Measurements from ENCODE around the gene DLGAP1. TPM values are rescaled to one million over a fixed set of nuclear protein-coding genes. Genes with fewer than 3 reads are reported as not detected.
"Not testable (repeated sequence)": the region's sequence is repeated elsewhere in the genome, so short reads cannot be mapped to it uniquely, and the experiment has no call there.

Gene DLGAP1
- total and polyA plus RNA-seq, 2 donors: 0.24 to 0.41 TPM

GRCh38 chr18:4311945-4312344 is 143.2 kb downstream of the DLGAP1 start:
- H3K9me3 ChIP-seq (ENCODE audit: control insufficient read depth in 2 of 2, insufficient read depth in 1 of 2, low read length in 1 of 2); H3K4me1 ChIP-seq (ENCODE audit: control insufficient read depth in 2 of 2, insufficient read depth in 2 of 2, low read length in 2 of 2); H3K27ac ChIP-seq (ENCODE audit: low read depth in 1 of 2, low read length in 1 of 2); H3K36me3 ChIP-seq (ENCODE audit: control insufficient read depth in 2 of 2, insufficient read depth in 2 of 2, low read length in 1 of 2); DNase-seq (ENCODE audit: low read depth in 6 of 9, low spot score in 9 of 9); H3K27me3 ChIP-seq (ENCODE audit: control insufficient read depth in 2 of 2, insufficient read depth in 1 of 2, low read length in 1 of 2); H3K4me3 ChIP-seq (ENCODE audit: low read length in 2 of 2): not testable (repeated sequence)
- 92% methylated on average over 4 of the region's 4 CpGs for WGBS

GRCh38 chr18:4311136-4311535 is 144.0 kb downstream of the DLGAP1 start:
- no peaks in the 10 kb centered on the region for H3K36me3 ChIP-seq (ENCODE audit: control insufficient read depth in 2 of 2, insufficient read depth in 2 of 2, low read length in 1 of 2)
- H3K4me3 ChIP-seq (ENCODE audit: low read length in 2 of 2): no peak overlapping the region
- H3K27me3 ChIP-seq (ENCODE audit: control insufficient read depth in 2 of 2, insufficient read depth in 1 of 2, low read length in 1 of 2): no peaks in the 10 kb centered on the region
- no peaks in the 10 kb centered on the region for H3K4me1 ChIP-seq (ENCODE audit: control insufficient read depth in 2 of 2, insufficient read depth in 2 of 2, low read length in 2 of 2)
- no peak for DNase-seq (ENCODE audit: low read depth in 6 of 9, low spot score in 9 of 9)
- WGBS: 98% methylated on average over 1 of the region's 1 CpG
- no peaks in the 10 kb centered on the region for H3K9me3 ChIP-seq (ENCODE audit: control insufficient read depth in 2 of 2, insufficient read depth in 1 of 2, low read length in 1 of 2)
- no peak overlapping the region for H3K27ac ChIP-seq (ENCODE audit: low read depth in 1 of 2, low read length in 1 of 2)

GRCh38 chr18:4309227-4309626 is 145.9 kb downstream of the DLGAP1 start:
- H3K36me3 ChIP-seq (ENCODE audit: control insufficient read depth in 2 of 2, insufficient read depth in 2 of 2, low read length in 1 of 2): no peaks in the 10 kb centered on the region
- 88% methylated on average over 5 of the region's 5 CpGs for WGBS
- H3K27ac ChIP-seq (ENCODE audit: low read depth in 1 of 2, low read length in 1 of 2): no peak overlapping the region
- no peaks in the 10 kb centered on the region for H3K9me3 ChIP-seq (ENCODE audit: control insufficient read depth in 2 of 2, insufficient read depth in 1 of 2, low read length in 1 of 2)
- no peaks in the 10 kb centered on the region for H3K27me3 ChIP-seq (ENCODE audit: control insufficient read depth in 2 of 2, insufficient read depth in 1 of 2, low read length in 1 of 2)
- no peak for DNase-seq (ENCODE audit: low read depth in 6 of 9, low spot score in 9 of 9)
- no peaks in the 10 kb centered on the region for H3K4me1 ChIP-seq (ENCODE audit: control insufficient read depth in 2 of 2, insufficient read depth in 2 of 2, low read length in 2 of 2)
- H3K4me3 ChIP-seq (ENCODE audit: low read length in 2 of 2): no peak overlapping the region

GRCh38 chr18:4308576-4308975 is 146.5 kb downstream of the DLGAP1 start:
- Histone ChIP-seq H3K27me3 (ENCODE audit: control insufficient read depth in 2 of 2, insufficient read depth in 1 of 2, low read length in 1 of 2) (no peaks in the 10 kb centered on the region), H3K36me3 (ENCODE audit: control insufficient read depth in 2 of 2, insufficient read depth in 2 of 2, low read length in 1 of 2) (no peaks in the 10 kb centered on the region), H3K27ac (ENCODE audit: low read depth in 1 of 2, low read length in 1 of 2) (no peak overlapping the region), H3K4me1 (ENCODE audit: control insufficient read depth in 2 of 2, insufficient read depth in 2 of 2, low read length in 2 of 2) (no peaks in the 10 kb centered on the region), H3K9me3 (ENCODE audit: control insufficient read depth in 2 of 2, insufficient read depth in 1 of 2, low read length in 1 of 2) (no peaks in the 10 kb centered on the region), H3K4me3 (ENCODE audit: low read length in 2 of 2) (no peak overlapping the region)
- WGBS: 85% methylated on average over 5 of the region's 5 CpGs
- no peak for DNase-seq (ENCODE audit: low read depth in 6 of 9, low spot score in 9 of 9)

- Histone ChIP-seq H3K27ac (ENCODE audit: low read depth in 1 of 2, low read length in 1 of 2) (no peak overlapping the region), H3K36me3 (ENCODE audit: control insufficient read depth in 2 of 2, insufficient read depth in 2 of 2, low read length in 1 of 2) (no peaks in the 10 kb centered on the region), H3K27me3 (ENCODE audit: control insufficient read depth in 2 of 2, insufficient read depth in 1 of 2, low read length in 1 of 2) (no peaks in the 10 kb centered on the region), H3K4me1 (ENCODE audit: control insufficient read depth in 2 of 2, insufficient read depth in 2 of 2, low read length in 2 of 2) (no peaks in the 10 kb centered on the region), H3K4me3 (ENCODE audit: low read length in 2 of 2) (no peak overlapping the region), H3K9me3 (ENCODE audit: control insufficient read depth in 2 of 2, insufficient read depth in 1 of 2, low read length in 1 of 2) (no peaks in the 10 kb centered on the region)
- no peak for DNase-seq (ENCODE audit: low read depth in 6 of 9, low spot score in 9 of 9)
Measured at GRCh38 chr18:4299395-4299794, 155.7 kb downstream of the DLGAP1 start.

GRCh38 chr18:4293337-4293736 is 161.8 kb downstream of the DLGAP1 start:
- Histone ChIP-seq H3K9me3 (ENCODE audit: control insufficient read depth in 2 of 2, insufficient read depth in 1 of 2, low read length in 1 of 2) (no peaks in the 10 kb centered on the region), H3K36me3 (ENCODE audit: control insufficient read depth in 2 of 2, insufficient read depth in 2 of 2, low read length in 1 of 2) (no peaks in the 10 kb centered on the region), H3K4me1 (ENCODE audit: control insufficient read depth in 2 of 2, insufficient read depth in 2 of 2, low read length in 2 of 2) (no peaks in the 10 kb centered on the region), H3K27me3 (ENCODE audit: control insufficient read depth in 2 of 2, insufficient read depth in 1 of 2, low read length in 1 of 2) (no peaks in the 10 kb centered on the region), H3K27ac (ENCODE audit: low read depth in 1 of 2, low read length in 1 of 2) (no peak overlapping the region), H3K4me3 (ENCODE audit: low read length in 2 of 2) (no peak overlapping the region)
- no peak for DNase-seq (ENCODE audit: low read depth in 6 of 9, low spot score in 9 of 9)
- 96% methylated on average over 1 of the region's 1 CpG for WGBS

GRCh38 chr18:4292696-4293095 is 162.4 kb downstream of the DLGAP1 start:
- H3K4me1 ChIP-seq (ENCODE audit: control insufficient read depth in 2 of 2, insufficient read depth in 2 of 2, low read length in 2 of 2): no peaks in the 10 kb centered on the region
- 90% methylated on average over 2 of the region's 2 CpGs for WGBS
- no peak for DNase-seq (ENCODE audit: low read depth in 6 of 9, low spot score in 9 of 9)
- no peaks in the 10 kb centered on the region for H3K36me3 ChIP-seq (ENCODE audit: control insufficient read depth in 2 of 2, insufficient read depth in 2 of 2, low read length in 1 of 2)
- no peak overlapping the region for H3K4me3 ChIP-seq (ENCODE audit: low read length in 2 of 2)
- H3K27me3 ChIP-seq (ENCODE audit: control insufficient read depth in 2 of 2, insufficient read depth in 1 of 2, low read length in 1 of 2): no peaks in the 10 kb centered on the region
- H3K9me3 ChIP-seq (ENCODE audit: control insufficient read depth in 2 of 2, insufficient read depth in 1 of 2, low read length in 1 of 2): no peaks in the 10 kb centered on the region
- H3K27ac ChIP-seq (ENCODE audit: low read depth in 1 of 2, low read length in 1 of 2): no peak overlapping the region

- not testable (repeated sequence) for H3K9me3 ChIP-seq (ENCODE audit: control insufficient read depth in 2 of 2, insufficient read depth in 1 of 2, low read length in 1 of 2); DNase-seq (ENCODE audit: low read depth in 6 of 9, low spot score in 9 of 9)
- WGBS: 94% methylated on average over 3 of the region's 3 CpGs
Measured at GRCh38 chr18:4287340-4287739, 167.8 kb downstream of the DLGAP1 start.

GRCh38 chr18:4286256-4286655 is 168.9 kb downstream of the DLGAP1 start:
- H3K36me3 ChIP-seq (ENCODE audit: control insufficient read depth in 2 of 2, insufficient read depth in 2 of 2, low read length in 1 of 2): no peaks in the 10 kb centered on the region
- H3K9me3 ChIP-seq (ENCODE audit: control insufficient read depth in 2 of 2, insufficient read depth in 1 of 2, low read length in 1 of 2): no peaks in the 10 kb centered on the region
- H3K4me1 ChIP-seq (ENCODE audit: control insufficient read depth in 2 of 2, insufficient read depth in 2 of 2, low read length in 2 of 2): no peaks in the 10 kb centered on the region
- no peak overlapping the region for H3K27ac ChIP-seq (ENCODE audit: low read depth in 1 of 2, low read length in 1 of 2)
- no peaks in the 10 kb centered on the region for H3K27me3 ChIP-seq (ENCODE audit: control insufficient read depth in 2 of 2, insufficient read depth in 1 of 2, low read length in 1 of 2)
- 83% methylated on average over 5 of the region's 5 CpGs for WGBS
- DNase-seq (ENCODE audit: low read depth in 6 of 9, low spot score in 9 of 9): no peak
- H3K4me3 ChIP-seq (ENCODE audit: low read length in 2 of 2): no peak overlapping the region

More at GRCh38 chr18:4287340-4287739, 167.8 kb downstream of the DLGAP1 start:
- not testable (repeated sequence) for H3K36me3 ChIP-seq (ENCODE audit: control insufficient read depth in 2 of 2, insufficient read depth in 2 of 2, low read length in 1 of 2); H3K27ac ChIP-seq (ENCODE audit: low read depth in 1 of 2, low read length in 1 of 2); H3K4me3 ChIP-seq (ENCODE audit: low read length in 2 of 2); H3K4me1 ChIP-seq (ENCODE audit: control insufficient read depth in 2 of 2, insufficient read depth in 2 of 2, low read length in 2 of 2); H3K27me3 ChIP-seq (ENCODE audit: control insufficient read depth in 2 of 2, insufficient read depth in 1 of 2, low read length in 1 of 2)

GRCh38 chr18:4285525-4285924 is 169.6 kb downstream of the DLGAP1 start:
- H3K4me1 ChIP-seq (ENCODE audit: control insufficient read depth in 2 of 2, insufficient read depth in 2 of 2, low read length in 2 of 2): no peaks in the 10 kb centered on the region
- WGBS: 78% methylated on average over 3 of the region's 3 CpGs

More at GRCh38 chr18:4285525-4285924, 169.6 kb downstream of the DLGAP1 start:
- DNase-seq (ENCODE audit: low read depth in 6 of 9, low spot score in 9 of 9): no peak
- Histone ChIP-seq H3K9me3 (ENCODE audit: control insufficient read depth in 2 of 2, insufficient read depth in 1 of 2, low read length in 1 of 2) (no peaks in the 10 kb centered on the region), H3K36me3 (ENCODE audit: control insufficient read depth in 2 of 2, insufficient read depth in 2 of 2, low read length in 1 of 2) (no peaks in the 10 kb centered on the region), H3K27ac (ENCODE audit: low read depth in 1 of 2, low read length in 1 of 2) (no peak overlapping the region), H3K27me3 (ENCODE audit: control insufficient read depth in 2 of 2, insufficient read depth in 1 of 2, low read length in 1 of 2) (no peaks in the 10 kb centered on the region), H3K4me3 (ENCODE audit: low read length in 2 of 2) (no peak overlapping the region)

Data from thymus (tissue), 11 donors.